Liver (tissue), 9 donors: ENCODE results near the gene WIZ. TPM values are rescaled to one million over a fixed set of nuclear protein-coding genes. Genes with fewer than 3 reads are reported as not detected.
"Not testable (repeated sequence)": the region's sequence is repeated elsewhere in the genome, so short reads cannot be mapped to it uniquely, and the experiment has no call there.

Source experiments
- DNase-seq: peaks from one replicate; pipeline ENCODE4 v3.0.0-alpha.2; 2017; ENCODE audit warnings: low spot score
- H3K27ac ChIP-seq, 2 donors: one replicate each; pipeline ENCODE4 v1.7.0; 2013; ENCODE audit warnings: inconsistent platforms in 2 of 2, low read length in 2 of 2, control low read depth in 1 of 2, low read depth in 1 of 2, mild to moderate bottlenecking in 1 of 2
- H3K27me3 ChIP-seq, 4 donors: one replicate each; pipeline versions ENCODE4 v1.6.1 to v1.7.0; 2013; ENCODE audit warnings: low read length in 3 of 4, inconsistent platforms in 1 of 4, mild to moderate bottlenecking in 1 of 4, moderate library complexity in 1 of 4; ENCODE audit not compliant: control insufficient read depth in 4 of 4, insufficient read depth in 4 of 4
- H3K36me3 ChIP-seq, 4 donors: one replicate each; pipeline versions ENCODE4 v1.6.1 to v1.7.0; 2013; ENCODE audit warnings: low read length in 3 of 4, mild to moderate bottlenecking in 3 of 4, low read depth in 1 of 4, moderate library complexity in 1 of 4; ENCODE audit not compliant: control insufficient read depth in 4 of 4, insufficient read depth in 3 of 4
- H3K4me1 ChIP-seq, 4 donors: one replicate each; pipeline versions ENCODE4 v1.6.1 to v1.7.0; 2013; ENCODE audit warnings: low read length in 3 of 4, mild to moderate bottlenecking in 3 of 4, moderate library complexity in 1 of 4; ENCODE audit not compliant: control insufficient read depth in 4 of 4, insufficient read depth in 4 of 4
- H3K4me3 ChIP-seq, 3 donors: one replicate each; pipeline versions ENCODE4 v1.6.1 to v1.7.0; 2013; ENCODE audit warnings: low read length in 3 of 3, control low read depth in 1 of 3, low read depth in 1 of 3, mild to moderate bottlenecking in 1 of 3
- H3K9ac ChIP-seq, 2 donors: one replicate each; pipeline ENCODE4 v1.7.0; 2013; ENCODE audit warnings: low read length in 2 of 2, mild to moderate bottlenecking in 2 of 2, moderate library complexity in 2 of 2, control low read depth in 1 of 2, low read depth in 1 of 2
- H3K9me3 ChIP-seq, 4 donors: one replicate each; pipeline versions ENCODE4 v1.6.1 to v1.7.0; 2013; ENCODE audit warnings: low read length in 3 of 4; ENCODE audit not compliant: control insufficient read depth in 4 of 4
- EGR1 ChIP-seq, 2 donors: IDR thresholded peaks; 2 replicates each; pipeline ENCODE4 v1.6.1; 2016 to 2018; ENCODE audit warnings: antibody characterized with exemption in 2 of 2, low read depth in 2 of 2
- FOXA2 ChIP-seq: IDR thresholded peaks from 2 replicates; pipeline ENCODE4 v1.6.1; 2016; ENCODE audit warnings: antibody characterized with exemption
- GABPA ChIP-seq, 2 donors: IDR thresholded peaks in 1 of 2; conservative IDR thresholded peaks in 1 of 2; 2 replicates each; pipeline ENCODE4 v1.6.1; 2016; ENCODE audit warnings: antibody characterized with exemption in 2 of 2, mild to moderate bottlenecking in 1 of 2, moderate library complexity in 1 of 2
- HNF4A ChIP-seq, 2 donors: conservative IDR thresholded peaks; 2 replicates each; pipeline ENCODE4 v1.6.1; 2016; ENCODE audit warnings: antibody characterized with exemption in 2 of 2, mild to moderate bottlenecking in 2 of 2
- HNF4G ChIP-seq: IDR thresholded peaks from 2 replicates; pipeline ENCODE4 v1.6.1; 2016; ENCODE audit warnings: antibody characterized with exemption
- JUND ChIP-seq, 2 donors: IDR thresholded peaks; 2 replicates each; pipeline ENCODE4 v1.6.1; 2016; ENCODE audit warnings: antibody characterized with exemption in 2 of 2
- NR2F2 ChIP-seq: IDR thresholded peaks from 2 replicates; pipeline ENCODE4 v1.6.1; 2016; ENCODE audit warnings: antibody characterized with exemption
- RAD21 ChIP-seq, 2 donors: IDR thresholded peaks; 2 replicates each; pipeline ENCODE4 v1.6.1; 2016; ENCODE audit warnings: antibody characterized with exemption in 2 of 2, mild to moderate bottlenecking in 2 of 2
- RXRA ChIP-seq, 2 donors: IDR thresholded peaks; 2 replicates each; pipeline ENCODE4 v1.6.1; 2017 to 2018; ENCODE audit warnings: antibody characterized with exemption in 2 of 2, mild to moderate bottlenecking in 1 of 2
- SP1 ChIP-seq: IDR thresholded peaks from 2 replicates; pipeline ENCODE4 v1.6.1; 2018; ENCODE audit warnings: antibody characterized with exemption, mild to moderate bottlenecking
- TAF1 ChIP-seq: conservative IDR thresholded peaks from 2 replicates; pipeline ENCODE4 v1.6.1; 2016; ENCODE audit warnings: antibody characterized with exemption, mild to moderate bottlenecking
- WGBS: extraction: QIAGEN DNeasy Blood & Tissue Kit; methylation state at CpG from one replicate; pipeline ENCODE4 v1.1.7; 2013; 5-methylcytosine and 5-hydroxymethylcytosine counted together
- polyA plus RNA-seq, 2 donors: library from polyadenylated mRNA; stranded (reverse) in 1 of 2; unstranded in 1 of 2; fragments of 200-250 nt in 1 of 2; fragments of >200 nt in 1 of 2; fragmentation: Nextera tagmentation in 1 of 2; extraction: Ambion mirVana in 1 of 2; gene quantifications; one replicate each; pipeline versions ENCODE4 v1.2.1 to v1.2.3, GENCODE V29; 2013 to 2015
- total RNA-seq, 2 donors: library from RNA; depleted of rRNA; stranded (reverse); fragments of >200 nt; gene quantifications; one replicate each; pipeline ENCODE4 v1.2.3, GENCODE V29; 2014
- TF ChIP-seq, protein P1 (sequence below): IDR thresholded peaks from 2 replicates; pipeline ENCODE4 v1.6.1; 2016; ENCODE audit warnings: antibody characterized with exemption
- donor health status: healthy.
- donor health status: healthy.
- donor health status: healthy.
- donor health status: healthy.
- donor health status: healthy.

WIZ gene
- total and polyA plus RNA-seq, 4 donors: 3.8 to 12.7 (median 8.6) TPM

DNA sequence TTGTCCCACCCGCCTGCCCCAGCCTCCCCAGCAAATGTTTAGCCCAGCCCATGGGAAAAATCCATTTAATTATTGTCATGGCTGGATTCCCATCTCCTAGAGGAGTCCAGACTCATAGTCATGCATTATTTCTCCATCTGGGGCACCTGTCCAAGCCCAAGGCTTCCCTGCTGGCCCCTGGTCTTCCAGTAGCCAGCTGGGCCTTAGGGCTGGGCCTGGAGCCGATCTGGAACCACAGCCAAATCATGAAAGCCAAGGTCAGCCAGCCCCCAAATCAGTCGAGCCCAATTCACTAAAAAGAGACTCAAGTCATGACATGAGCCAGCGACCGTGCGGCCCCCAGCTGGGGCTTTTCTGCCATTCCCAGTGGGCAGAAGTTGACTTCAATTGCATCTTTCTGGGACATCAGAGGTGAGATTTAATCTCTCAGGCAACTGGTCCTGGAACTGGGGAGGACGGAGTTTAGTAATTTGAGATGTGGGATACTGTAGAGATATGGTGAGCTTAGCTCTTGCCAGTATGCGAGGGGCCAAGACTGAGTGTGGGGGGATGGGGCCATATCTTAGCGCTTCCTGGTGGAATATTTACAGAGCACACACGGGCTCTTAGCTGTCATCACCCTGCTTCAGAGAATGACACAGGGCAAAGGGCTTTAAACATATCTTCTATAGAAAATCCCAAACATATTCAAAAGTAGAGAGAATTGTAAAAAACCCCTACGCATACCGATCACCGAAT lies 38.9 kb upstream of the WIZ start (continued):
- TF ChIP-seq RAD21 (IDR thresholded peaks at IDR 0.05) (no peak), RXRA (IDR thresholded peaks at IDR 0.05) (no peak), HNF4A (conservative IDR thresholded peaks at IDR 0.05) (no peak)

DNA sequence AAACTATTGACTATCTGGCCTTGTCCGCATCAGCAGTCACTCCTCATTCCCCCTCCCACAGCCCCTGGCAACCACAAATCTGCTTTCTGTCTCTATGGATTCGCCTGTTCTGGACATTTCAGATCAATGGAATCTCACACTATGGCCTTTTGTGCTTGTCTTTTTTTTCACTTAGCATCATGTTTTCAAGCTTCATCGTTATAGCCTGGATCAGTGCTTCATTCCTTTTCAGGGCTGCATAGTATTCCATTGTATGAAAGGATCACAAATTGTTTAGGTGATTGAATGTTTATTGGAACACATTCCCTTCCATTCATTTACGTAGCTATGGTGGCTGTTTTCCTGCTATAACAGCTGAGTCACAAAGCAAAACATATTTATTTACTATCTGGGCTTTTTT lies 37.3 kb upstream of the WIZ start:
- Histone ChIP-seq H3K4me1 (no peaks in the 10 kb centered on the region), H3K4me3 (no peak overlapping the region), H3K27ac (no peak overlapping the region), H3K27me3 (no peaks in the 10 kb centered on the region), H3K36me3 (no peaks in the 10 kb centered on the region), H3K9me3 (peaks cover 0 to 2% (median 0%) of the 10 kb centered on the region in 4 donors), H3K9ac (no peak overlapping the region)
- TF ChIP-seq GABPA (IDR thresholded peaks at IDR 0.05 in 1 of 2, conservative IDR thresholded peaks at IDR 0.05 in 1 of 2) (no peak), TAF1 (no peak), EGR1 (IDR thresholded peaks at IDR 0.05; ENCODE audit: low read depth in 2 of 2) (no peak), FOXA2 (no peak), RAD21 (IDR thresholded peaks at IDR 0.05) (no peak), JUND (IDR thresholded peaks at IDR 0.05) (no peak), NR2F2 (no peak), HNF4A (conservative IDR thresholded peaks at IDR 0.05) (no peak), SP1 (no peak), HNF4G (no peak)
- TF ChIP-seq, protein P1, sequence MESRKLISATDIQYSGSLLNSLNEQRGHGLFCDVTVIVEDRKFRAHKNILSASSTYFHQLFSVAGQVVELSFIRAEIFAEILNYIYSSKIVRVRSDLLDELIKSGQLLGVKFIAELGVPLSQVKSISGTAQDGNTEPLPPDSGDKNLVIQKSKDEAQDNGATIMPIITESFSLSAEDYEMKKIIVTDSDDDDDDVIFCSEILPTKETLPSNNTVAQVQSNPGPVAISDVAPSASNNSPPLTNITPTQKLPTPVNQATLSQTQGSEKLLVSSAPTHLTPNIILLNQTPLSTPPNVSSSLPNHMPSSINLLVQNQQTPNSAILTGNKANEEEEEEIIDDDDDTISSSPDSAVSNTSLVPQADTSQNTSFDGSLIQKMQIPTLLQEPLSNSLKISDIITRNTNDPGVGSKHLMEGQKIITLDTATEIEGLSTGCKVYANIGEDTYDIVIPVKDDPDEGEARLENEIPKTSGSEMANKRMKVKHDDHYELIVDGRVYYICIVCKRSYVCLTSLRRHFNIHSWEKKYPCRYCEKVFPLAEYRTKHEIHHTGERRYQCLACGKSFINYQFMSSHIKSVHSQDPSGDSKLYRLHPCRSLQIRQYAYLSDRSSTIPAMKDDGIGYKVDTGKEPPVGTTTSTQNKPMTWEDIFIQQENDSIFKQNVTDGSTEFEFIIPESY: no peak
- 94% methylated on average over 4 of the region's 4 CpGs for WGBS
- DNase-seq: no peak

DNA sequence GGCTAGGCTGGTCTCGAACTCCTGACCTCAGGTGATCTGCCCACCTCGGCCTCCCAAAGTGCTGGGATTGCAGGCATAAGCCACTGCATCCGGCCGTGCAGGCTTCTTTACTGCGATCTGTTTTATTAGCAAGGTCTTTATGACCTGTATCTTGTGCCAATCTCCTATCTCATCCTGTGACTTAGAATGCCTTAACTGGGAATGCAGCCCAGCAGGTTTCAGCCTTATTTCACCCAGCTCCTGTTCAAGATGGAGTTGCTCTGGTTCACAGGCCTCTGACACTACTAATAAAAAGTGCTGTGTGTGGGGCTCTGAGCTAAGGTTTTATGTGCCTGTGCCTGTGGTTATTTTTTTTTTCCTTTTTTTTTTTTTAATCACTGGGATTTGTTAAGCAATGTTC lies 36.0 kb upstream of the WIZ start:
- 90% methylated on average over 5 of the region's 5 CpGs for WGBS
- H3K4me1 ChIP-seq, H3K9me3 ChIP-seq, DNase-seq, H3K4me3 ChIP-seq, H3K27me3 ChIP-seq, H3K27ac ChIP-seq, H3K9ac ChIP-seq, H3K36me3 ChIP-seq: not testable (repeated sequence)

DNA sequence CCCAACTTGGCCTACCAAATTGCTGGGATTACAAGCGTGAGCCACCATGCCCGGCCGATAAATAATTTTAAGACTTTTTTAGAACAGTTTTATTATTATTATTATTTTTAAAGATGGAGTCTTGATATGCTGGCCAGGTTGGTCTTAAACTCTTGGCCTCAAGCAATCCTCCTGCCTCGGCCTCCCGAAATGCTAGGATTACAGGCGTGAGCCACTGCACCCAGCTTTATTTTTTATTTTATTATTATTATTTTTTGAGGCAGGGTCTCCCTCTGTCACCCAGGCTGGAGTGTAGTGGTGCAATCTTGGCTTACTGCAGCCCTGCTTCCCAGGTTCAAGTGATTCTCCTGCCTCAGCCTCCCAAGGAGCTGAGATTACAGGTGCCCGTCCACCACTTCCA lies 31.2 kb upstream of the WIZ start:
- H3K36me3 ChIP-seq, H3K27me3 ChIP-seq, H3K9ac ChIP-seq, H3K4me3 ChIP-seq, H3K27ac ChIP-seq, H3K9me3 ChIP-seq, DNase-seq: not testable (repeated sequence)
- peaks cover 4 to 39% (median 31%) of the 10 kb centered on the region in 4 donors for H3K4me1 ChIP-seq
- WGBS: 96% methylated on average over 7 of the region's 7 CpGs
